Spleen (tissue), 7 donors: ENCODE results near the gene ZNF292.

Source experiments
- CTCF ChIP-seq, 11 experiments: fragments of 200-600 bp in 7 of 11; fragments of 450-650 bp in 4 of 11; sonication (generic) in 4 of 11; IDR thresholded peaks in 8 of 11; conservative IDR thresholded peaks in 3 of 11; 1 replicate in 7 of 11; 2 replicates in 4 of 11; pipeline versions ENCODE4 v1.4.0 to v1.8.0; 2016 to 2021; ENCODE audit warnings: antibody characterized with exemption in 11 of 11, inconsistent platforms in 4 of 11, mild to moderate bottlenecking in 1 of 11
- POLR2A ChIP-seq, 3 donors: fragments of 450-650 bp; IDR thresholded peaks; one replicate each; pipeline ENCODE4 v1.5.1; 2017; ENCODE audit warnings: antibody characterized with exemption in 3 of 3, mild to moderate bottlenecking in 1 of 3
- donor health status: DM: no; HTN: no; CAD: no; lungs with moderate emphysema.
- donor health status: DM: no; HTN: no; CAD: no.
- donor health status: DM: no; HTN: no; CAD: no.

- TF ChIP-seq CTCF (IDR thresholded peaks at IDR 0.05 in 8 of 11, conservative IDR thresholded peaks at IDR 0.05 in 3 of 11) (no peak), POLR2A (IDR thresholded peaks at IDR 0.05) (no peak)
Measured at GRCh38 chr6:87164506-87164905, 9.1 kb downstream of the ZNF292 start.
